HG02938 (cell line): ENCODE results near the gene RAPGEF5.

Experiments used
- ATAC-seq: cut with Tn5 transposase; IDR thresholded peaks from one replicate; pipeline ENCODE4 v1.9.1; 2021; ENCODE audit warnings: mild to moderate bottlenecking, moderate library complexity; ENCODE audit not compliant: unreplicated experiment

RAPGEF5 gene

GRCh38 chr7:22230238-22230637 is 126.7 kb downstream of the RAPGEF5 start:
- no peak for ATAC-seq

GRCh38 chr7:22229148-22229547 is 127.8 kb downstream of the RAPGEF5 start:
- no peak for ATAC-seq

GRCh38 chr7:22223807-22224206 is 133.1 kb downstream of the RAPGEF5 start:
- ATAC-seq = no peak

- no peak for ATAC-seq
Observed at GRCh38 chr7:22220941-22221340, 136.0 kb downstream of the RAPGEF5 start.

GRCh38 chr7:22219739-22220493 is 137.0 kb downstream of the RAPGEF5 start:
- ATAC-seq = no peak

GRCh38 chr7:22219036-22219435 is 137.9 kb downstream of the RAPGEF5 start:
- ATAC-seq = no peak

- ATAC-seq = no peak
Observed at GRCh38 chr7:22216832-22217475, 140.0 kb downstream of the RAPGEF5 start.

- no peak for ATAC-seq
Observed at GRCh38 chr7:22216309-22216708, 140.6 kb downstream of the RAPGEF5 start.

GRCh38 chr7:22214000-22214399 is 143.0 kb downstream of the RAPGEF5 start:
- ATAC-seq = no peak

- no peak for ATAC-seq
Observed at GRCh38 chr7:22213081-22213480, 143.9 kb downstream of the RAPGEF5 start.

GRCh38 chr7:22210967-22211366 is 146.0 kb downstream of the RAPGEF5 start:
- ATAC-seq = no peak

GRCh38 chr7:22210355-22210754 is 146.6 kb downstream of the RAPGEF5 start:
- no peak for ATAC-seq

GRCh38 chr7:22208799-22209198 is 148.2 kb downstream of the RAPGEF5 start:
- ATAC-seq = no peak

GRCh38 chr7:22207724-22208225 is 149.2 kb downstream of the RAPGEF5 start:
- ATAC-seq = no peak

- ATAC-seq = no peak
Observed at GRCh38 chr7:22205631-22206030, 151.3 kb downstream of the RAPGEF5 start.

GRCh38 chr7:22204312-22204711 is 152.6 kb downstream of the RAPGEF5 start:
- no peak for ATAC-seq

- ATAC-seq = no peak
Observed at GRCh38 chr7:22202141-22202540, 154.8 kb downstream of the RAPGEF5 start.

- no peak for ATAC-seq
Observed at GRCh38 chr7:22201186-22201880, 155.6 kb downstream of the RAPGEF5 start.

GRCh38 chr7:22200777-22201176 is 156.2 kb downstream of the RAPGEF5 start:
- ATAC-seq = no peak

- ATAC-seq = no peak
Observed at GRCh38 chr7:22200238-22200637, 156.7 kb downstream of the RAPGEF5 start.

- ATAC-seq = no peak
Observed at GRCh38 chr7:22197376-22197775, 159.6 kb downstream of the RAPGEF5 start.

GRCh38 chr7:22196429-22196828 is 160.5 kb downstream of the RAPGEF5 start:
- no peak for ATAC-seq
